Stomach (tissue), 9 donors: ENCODE data around the gene GIMD1. TPM values are rescaled to one million over a fixed set of nuclear protein-coding genes. Genes with fewer than 3 reads are reported as not detected.

Experiments
- DNase-seq, 2 donors: peaks; one replicate each; pipeline versions ENCODE4 v3.0.0 to v3.0.0-alpha.2; 2013 to 2019
- H3K27ac ChIP-seq, 5 donors: fragments of 200-600 bp in 4 of 5; sonication (generic) in 4 of 5; one replicate each; pipeline ENCODE4 v1.5.1; 2013 to 2019; ENCODE audit warnings: mild to moderate bottlenecking in 1 of 5, moderate library complexity in 1 of 5
- H3K27me3 ChIP-seq, 3 donors: fragments of 200-600 bp; sonication (generic); one replicate each; pipeline ENCODE4 v1.5.1; 2017 to 2019; ENCODE audit warnings: mixed run types in 1 of 3
- H3K36me3 ChIP-seq, 4 donors: fragments of 200-600 bp; sonication (generic); 1 replicate in 3 of 4; 2 replicates in 1 of 4; pipeline ENCODE4 v1.5.1; 2016 to 2019
- H3K4me1 ChIP-seq, 4 donors: fragments of 200-600 bp; sonication (generic); one replicate each; pipeline ENCODE4 v1.5.1; 2016 to 2019
- H3K4me3 ChIP-seq, 4 donors: fragments of 200-600 bp; sonication (generic) in 3 of 4; one replicate each; pipeline ENCODE4 v1.5.1; 2016 to 2019; ENCODE audit warnings: mild to moderate bottlenecking in 1 of 4
- H3K9me3 ChIP-seq, 4 donors: fragments of 200-600 bp; sonication (generic); one replicate each; pipeline ENCODE4 v1.5.1; 2016 to 2019
- EP300 ChIP-seq: sonication (generic); formaldehyde crosslinking; IDR thresholded peaks from one replicate; pipeline ENCODE4 v1.6.1; 2017; ENCODE audit warnings: antibody characterized with exemption
- POLR2A ChIP-seq, 4 donors: fragments of 450-650 bp; IDR thresholded peaks; one replicate each; pipeline ENCODE4 v1.6.1; 2016; ENCODE audit warnings: antibody characterized with exemption in 4 of 4, control low read depth in 2 of 4, mild to moderate bottlenecking in 1 of 4, moderate library complexity in 1 of 4
- POLR2AphosphoS5 ChIP-seq, 3 donors: sonication (generic); formaldehyde crosslinking; IDR thresholded peaks; one replicate each; pipeline ENCODE4 v1.6.1; 2016; ENCODE audit warnings: antibody characterized with exemption in 3 of 3
- WGBS, 5 donors: extraction: QIAGEN DNeasy Blood & Tissue Kit in 3 of 5; methylation state at CpG; one replicate each; pipeline versions ENCODE4 v1.1.5 to v1.1.7; 2013 to 2018; 5-methylcytosine and 5-hydroxymethylcytosine counted together
- intact Hi-C: fragments of 100-400 bp; cut with DNase I; formaldehyde crosslinking; loops from one replicate; pipeline ENCODE4 v1.15.1; 2023; ENCODE audit warnings: low total_unique reads
- polyA plus RNA-seq, 3 donors: library from polyadenylated mRNA; stranded (reverse); fragments of 200-250 nt; gene quantifications; one replicate each; pipeline ENCODE4 v1.2.3, GENCODE V29; 2013
- total RNA-seq, 5 donors: library from RNA; depleted of rRNA; stranded (reverse); fragments of >200 nt; gene quantifications; one replicate each; pipeline versions ENCODE4 v1.1.0 to v1.2.3, GENCODE V29; 2014 to 2016
- TF ChIP-seq, protein P1 (sequence below), 7 experiments: fragments of 450-650 bp in 4 of 7; fragments of 200-600 bp in 3 of 7; sonication (generic) in 3 of 7; IDR thresholded peaks; one replicate each; pipeline ENCODE4 v1.5.1; 2016 to 2019; ENCODE audit warnings: antibody characterized with exemption in 7 of 7, control low read depth in 2 of 7, mild to moderate bottlenecking in 1 of 7
- donor health status: healthy with polysubstance abuse.
- donor health status: Bipolar disorder and iron deficiency.
- donor health status: healthy.

The GIMD1 gene
- total and polyA plus RNA-seq, 8 donors = not detected

DNA sequence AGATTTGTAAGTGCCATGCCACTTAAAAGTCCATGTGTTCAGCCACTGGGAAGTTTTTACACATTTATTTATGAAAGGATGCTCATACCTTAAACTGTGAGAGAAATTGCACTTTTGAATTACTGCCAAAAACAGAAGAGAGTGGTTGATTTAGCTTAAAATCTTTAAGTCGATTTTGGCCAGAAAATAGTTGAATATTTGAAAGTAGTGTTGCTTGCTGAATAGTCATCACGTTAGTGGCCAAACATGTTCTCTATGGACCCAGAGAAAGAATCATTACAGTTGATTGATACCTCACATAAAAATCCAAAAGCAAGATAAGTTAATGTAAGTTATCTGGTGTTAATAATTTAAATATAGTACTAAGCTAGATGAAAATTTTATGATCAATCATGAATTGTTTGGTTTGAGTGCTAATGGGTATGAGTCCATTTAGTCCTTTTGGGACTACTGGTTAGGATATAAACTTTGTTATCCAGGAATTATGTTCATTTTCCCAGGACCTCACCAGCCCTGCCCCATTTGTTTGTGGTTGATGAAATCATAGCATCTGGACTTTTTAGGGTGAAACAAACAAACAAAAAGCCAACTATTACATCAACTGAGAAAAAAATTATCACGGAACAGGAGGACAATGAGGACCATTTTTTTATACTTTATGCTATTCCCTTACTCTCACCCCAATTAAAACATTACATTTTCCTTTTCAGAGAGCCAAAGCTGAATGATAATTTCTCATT is 6.3 kb downstream of the GIMD1 start:
- no peak overlapping the region for H3K4me3 ChIP-seq
- WGBS, 5 donors = 65 to 82% (median 79%) methylated on average over 3 of the region's 3 CpGs
- no peak for DNase-seq
- H3K36me3 ChIP-seq = no peaks in the 10 kb centered on the region
- H3K4me1 ChIP-seq = peaks cover 0 to 12% (median 0%) of the 10 kb centered on the region in 4 donors
- TF ChIP-seq POLR2AphosphoS5 (IDR thresholded peaks at IDR 0.05) = no peak
- TF ChIP-seq EP300 = no peak
- TF ChIP-seq, protein P1, sequence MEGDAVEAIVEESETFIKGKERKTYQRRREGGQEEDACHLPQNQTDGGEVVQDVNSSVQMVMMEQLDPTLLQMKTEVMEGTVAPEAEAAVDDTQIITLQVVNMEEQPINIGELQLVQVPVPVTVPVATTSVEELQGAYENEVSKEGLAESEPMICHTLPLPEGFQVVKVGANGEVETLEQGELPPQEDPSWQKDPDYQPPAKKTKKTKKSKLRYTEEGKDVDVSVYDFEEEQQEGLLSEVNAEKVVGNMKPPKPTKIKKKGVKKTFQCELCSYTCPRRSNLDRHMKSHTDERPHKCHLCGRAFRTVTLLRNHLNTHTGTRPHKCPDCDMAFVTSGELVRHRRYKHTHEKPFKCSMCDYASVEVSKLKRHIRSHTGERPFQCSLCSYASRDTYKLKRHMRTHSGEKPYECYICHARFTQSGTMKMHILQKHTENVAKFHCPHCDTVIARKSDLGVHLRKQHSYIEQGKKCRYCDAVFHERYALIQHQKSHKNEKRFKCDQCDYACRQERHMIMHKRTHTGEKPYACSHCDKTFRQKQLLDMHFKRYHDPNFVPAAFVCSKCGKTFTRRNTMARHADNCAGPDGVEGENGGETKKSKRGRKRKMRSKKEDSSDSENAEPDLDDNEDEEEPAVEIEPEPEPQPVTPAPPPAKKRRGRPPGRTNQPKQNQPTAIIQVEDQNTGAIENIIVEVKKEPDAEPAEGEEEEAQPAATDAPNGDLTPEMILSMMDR (IDR thresholded peaks at IDR 0.05) = no peak
- TF ChIP-seq POLR2A (IDR thresholded peaks at IDR 0.05) = no peak
- H3K27me3 ChIP-seq = no peaks in the 10 kb centered on the region
- no peaks in the 10 kb centered on the region for H3K9me3 ChIP-seq
- intact Hi-C loops = no loop called here
- H3K27ac ChIP-seq = no peak overlapping the region

DNA sequence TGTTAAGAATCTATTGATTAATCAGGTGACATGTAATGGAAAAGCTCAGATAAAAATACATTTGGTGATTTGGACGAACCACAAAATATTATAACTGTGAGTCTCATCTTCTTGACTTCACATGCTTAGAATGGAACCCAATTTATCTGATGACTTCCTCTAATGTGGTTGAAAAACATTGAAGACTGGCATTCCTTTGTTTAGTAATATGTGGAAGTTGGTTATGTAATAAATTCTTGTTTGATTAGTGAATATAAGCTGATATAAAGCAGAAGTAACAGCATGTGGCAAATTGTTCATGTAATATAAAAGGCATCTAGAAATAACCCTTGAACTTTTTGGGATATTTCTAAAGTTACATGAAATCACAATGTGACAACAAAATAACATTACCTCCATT is 9.7 kb downstream of the GIMD1 start:
- Histone ChIP-seq H3K27ac (no peak overlapping the region), H3K4me3 (no peak overlapping the region), H3K4me1 (no peaks in the 10 kb centered on the region), H3K9me3 (no peaks in the 10 kb centered on the region), H3K27me3 (no peaks in the 10 kb centered on the region), H3K36me3 (no peaks in the 10 kb centered on the region)
- intact Hi-C loops = no loop called here
- DNase-seq = no peak
- TF ChIP-seq POLR2A (IDR thresholded peaks at IDR 0.05) (no peak), POLR2AphosphoS5 (IDR thresholded peaks at IDR 0.05) (no peak), EP300 (no peak)
- TF ChIP-seq, protein P1 (IDR thresholded peaks at IDR 0.05) = no peak
- 81 to 89% (median 87%) methylated on average over 1 of the region's 1 CpG for WGBS, 5 donors

DNA sequence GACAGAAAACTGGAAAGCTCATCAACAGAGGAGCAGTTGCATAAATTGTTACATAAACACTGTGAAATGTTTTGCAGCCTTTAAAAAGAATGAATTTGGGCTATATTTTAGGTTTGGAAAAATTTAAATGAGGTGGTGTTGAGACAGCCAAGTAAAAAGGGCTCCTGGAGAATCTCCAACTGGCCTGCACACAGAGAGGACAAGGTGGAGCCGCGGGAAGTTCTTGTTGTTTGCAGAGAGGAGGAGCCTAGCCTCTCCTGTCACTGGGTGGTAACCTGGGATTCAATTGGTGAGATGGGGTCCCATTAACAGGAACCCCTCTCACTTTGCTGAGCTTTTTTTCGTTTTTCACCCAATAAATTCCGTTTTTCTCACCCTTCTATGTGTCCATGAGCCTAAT is 13.4 kb downstream of the GIMD1 start:
- Histone ChIP-seq H3K9me3 (no peaks in the 10 kb centered on the region), H3K36me3 (peaks cover 0 to 23% (median 7%) of the 10 kb centered on the region in 4 donors), H3K27ac (no peak overlapping the region), H3K27me3 (no peaks in the 10 kb centered on the region), H3K4me1 (no peaks in the 10 kb centered on the region), H3K4me3 (no peak overlapping the region)
- no peak for DNase-seq
- TF ChIP-seq POLR2A (IDR thresholded peaks at IDR 0.05) (no peak), POLR2AphosphoS5 (IDR thresholded peaks at IDR 0.05) (no peak), EP300 (no peak)
- TF ChIP-seq, protein P1 (IDR thresholded peaks at IDR 0.05) = no peak
- WGBS, 5 donors = 47 to 68% (median 57%) methylated on average over 4 of the region's 4 CpGs
- intact Hi-C loops = no loop called here

DNA sequence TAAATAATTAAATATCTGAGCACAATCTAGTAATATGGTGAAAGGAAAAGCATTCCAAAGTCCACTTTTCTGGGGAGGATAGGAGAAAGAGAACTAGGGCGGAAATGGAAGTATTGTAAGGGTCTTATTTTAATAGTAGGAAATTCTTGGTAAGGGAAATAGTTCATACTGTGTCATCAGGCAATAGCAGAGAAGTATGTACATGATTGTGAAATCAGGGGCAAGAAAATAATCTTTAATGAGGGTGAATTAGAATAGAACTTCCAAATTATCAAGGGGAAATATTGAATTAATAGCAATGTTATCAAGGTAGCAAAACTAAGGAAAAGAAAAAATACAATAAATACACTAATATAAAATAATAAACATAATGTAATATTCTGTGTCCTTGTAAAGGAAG is 14.8 kb downstream of the GIMD1 start:
- Histone ChIP-seq H3K9me3 (no peaks in the 10 kb centered on the region), H3K27ac (no peak overlapping the region), H3K27me3 (no peaks in the 10 kb centered on the region), H3K36me3 (peaks cover 0 to 36% (median 18%) of the 10 kb centered on the region in 4 donors), H3K4me3 (no peak overlapping the region), H3K4me1 (no peaks in the 10 kb centered on the region)
- intact Hi-C loops = no loop called here
- DNase-seq = no peak
- 92 to 100% (median 98%) methylated on average over 1 of the region's 1 CpG for WGBS, 5 donors
- TF ChIP-seq, protein P1 (IDR thresholded peaks at IDR 0.05) = no peak
- TF ChIP-seq POLR2AphosphoS5 (IDR thresholded peaks at IDR 0.05) (no peak), EP300 (no peak), POLR2A (IDR thresholded peaks at IDR 0.05) (no peak)
